Fibroblast of skin of back (primary cell): ENCODE measurements around the gene SRGAP3.

Experiments used
- DNase-seq: peaks from one replicate; pipeline ENCODE4 v3.0.0-alpha.2; 2013

Gene SRGAP3

GRCh38 chr3:8982509-8982908 lies 266.9 kb downstream of the SRGAP3 start:
- peak; percentile 31 for DNase-seq

- DNase-seq, result no peak
These were observed 267.7 kb downstream of the SRGAP3 start for GRCh38 chr3:8981700-8982099.

- DNase-seq, result no peak
These were observed 268.1 kb downstream of the SRGAP3 start for GRCh38 chr3:8981296-8981695.

- DNase-seq, result no peak
These were observed 268.6 kb downstream of the SRGAP3 start for GRCh38 chr3:8980756-8981257.

GRCh38 chr3:8979262-8979661 lies 270.2 kb downstream of the SRGAP3 start:
- DNase-seq, result no peak

- no peak for DNase-seq
These were observed 270.9 kb downstream of the SRGAP3 start for GRCh38 chr3:8978551-8978950.

GRCh38 chr3:8976540-8977182 lies 272.8 kb downstream of the SRGAP3 start:
- no peak for DNase-seq

GRCh38 chr3:8975081-8976020 lies 274.1 kb downstream of the SRGAP3 start:
- DNase-seq, result no peak

- no peak for DNase-seq
These were observed 275.0 kb downstream of the SRGAP3 start for GRCh38 chr3:8974458-8974857.

- peak; percentile 61 for DNase-seq
These were observed 276.8 kb downstream of the SRGAP3 start for GRCh38 chr3:8972639-8973038.

GRCh38 chr3:8970971-8971589 lies 278.4 kb downstream of the SRGAP3 start:
- DNase-seq, result peak; percentile 65

GRCh38 chr3:8969241-8969640 lies 280.2 kb downstream of the SRGAP3 start:
- DNase-seq, result no peak

GRCh38 chr3:8968375-8968882 lies 281.0 kb downstream of the SRGAP3 start:
- DNase-seq, result no peak

GRCh38 chr3:8967553-8967952 lies 281.9 kb downstream of the SRGAP3 start:
- DNase-seq, result no peak

GRCh38 chr3:8966820-8967348 lies 282.6 kb downstream of the SRGAP3 start:
- no peak for DNase-seq

- no peak for DNase-seq
These were observed 283.2 kb downstream of the SRGAP3 start for GRCh38 chr3:8966150-8966819.

GRCh38 chr3:8964436-8965370 lies 284.7 kb downstream of the SRGAP3 start:
- peak; percentile 80 for DNase-seq

- DNase-seq, result peak; percentile 90
These were observed 286.2 kb downstream of the SRGAP3 start, which contains the start of gene RAD18 for GRCh38 chr3:8963137-8963853. RAD18 (minus strand) TSS chr3:8963472; CDS start chr3:8963385, 87 bp downstream.

- DNase-seq, result no peak
These were observed 287.1 kb downstream of the SRGAP3 start for GRCh38 chr3:8962226-8962861.

- DNase-seq, result no peak
These were observed 289.8 kb downstream of the SRGAP3 start for GRCh38 chr3:8959668-8960067.
